Suprapubic skin (tissue), 4 donors: ENCODE data around the gene ATP5MC2. TPM values are rescaled to one million over a fixed set of nuclear protein-coding genes. Genes with fewer than 3 reads are reported as not detected.
A peak's percentile ranks its signal among the peaks of the same experiment; 100 is the strongest.

ENCODE experiments used
- DNase-seq, 2 donors: peaks; one replicate each; pipeline ENCODE4 v3.0.0-alpha.2; 2019; ENCODE audit warnings: low spot score in 2 of 2
- H3K27ac ChIP-seq: fragments of 200-600 bp; sonication (generic); one replicate; pipeline ENCODE4 v1.5.1; 2019
- H3K27me3 ChIP-seq: fragments of 200-600 bp; sonication (generic); one replicate; pipeline ENCODE4 v1.5.1; 2019
- H3K36me3 ChIP-seq: fragments of 200-600 bp; sonication (generic); one replicate; pipeline ENCODE4 v1.5.1; 2019
- H3K4me1 ChIP-seq: fragments of 200-600 bp; sonication (generic); one replicate; pipeline ENCODE4 v1.5.1; 2019
- H3K4me3 ChIP-seq: fragments of 200-600 bp; sonication (generic); one replicate; pipeline ENCODE4 v1.5.1; 2019; ENCODE audit warnings: mild to moderate bottlenecking
- H3K9me3 ChIP-seq: fragments of 200-600 bp; sonication (generic); one replicate; pipeline ENCODE4 v1.5.1; 2019
- CTCF ChIP-seq, 2 donors: fragments of 200-600 bp in 1 of 2; fragments of 450-650 bp in 1 of 2; sonication (generic) in 1 of 2; IDR thresholded peaks; one replicate each; pipeline ENCODE4 v1.5.1; 2016 to 2019; ENCODE audit warnings: antibody characterized with exemption in 2 of 2, mild to moderate bottlenecking in 1 of 2, moderate library complexity in 1 of 2
- EP300 ChIP-seq: sonication (generic); formaldehyde crosslinking; IDR thresholded peaks from one replicate; pipeline ENCODE4 v1.6.1; 2017; ENCODE audit warnings: antibody characterized with exemption
- POLR2A ChIP-seq, 2 donors: fragments of 450-650 bp; IDR thresholded peaks; one replicate each; pipeline ENCODE4 v1.6.1; 2017; ENCODE audit warnings: antibody characterized with exemption in 2 of 2, mild to moderate bottlenecking in 2 of 2, moderate library complexity in 2 of 2
- POLR2AphosphoS5 ChIP-seq, 3 donors: sonication (generic); formaldehyde crosslinking; IDR thresholded peaks; one replicate each; pipeline ENCODE4 v1.6.1; 2017; ENCODE audit warnings: antibody characterized with exemption in 3 of 3
- WGBS: methylation state at CpG from one replicate; pipeline ENCODE4 v1.1.5; 2018; 5-methylcytosine and 5-hydroxymethylcytosine counted together
- total RNA-seq, 4 donors: library from RNA; depleted of rRNA; stranded (reverse); fragments of >200 nt; gene quantifications; one replicate each; pipeline ENCODE4 v1.1.0, GENCODE V29; 2016

The ATP5MC2 gene
- total RNA-seq, 4 donors from 2014 or later, result 232 to 381 (median 315) TPM

- no peak for TF ChIP-seq EP300
- no peak for TF ChIP-seq POLR2A (IDR thresholded peaks at IDR 0.05)
- no peak for TF ChIP-seq POLR2AphosphoS5 (IDR thresholded peaks at IDR 0.05)
- no peak for TF ChIP-seq CTCF (IDR thresholded peaks at IDR 0.05)
- DNase-seq, result no peak
- H3K27me3 ChIP-seq, result peaks cover 69% of the 10 kb centered on the region
- H3K9me3 ChIP-seq, result no peaks in the 10 kb centered on the region
- H3K4me3 ChIP-seq, result no peak overlapping the region
- H3K36me3 ChIP-seq, result no peaks in the 10 kb centered on the region
- H3K4me1 ChIP-seq, result peaks cover 27% of the 10 kb centered on the region
- H3K27ac ChIP-seq, result no peak overlapping the region
- WGBS, result 52% methylated on average over 3 of the region's 3 CpGs
These were observed 23.2 kb upstream of the ATP5MC2 start for GRCh38 chr12:53698948-53699677.

GRCh38 chr12:53696655-53697331, 20.9 kb upstream of the ATP5MC2 start:
- no peaks in the 10 kb centered on the region for H3K9me3 ChIP-seq
- peaks cover 27% of the 10 kb centered on the region for H3K4me1 ChIP-seq
- no peak for DNase-seq
- TF ChIP-seq POLR2AphosphoS5 (IDR thresholded peaks at IDR 0.05) (no peak), POLR2A (IDR thresholded peaks at IDR 0.05) (no peak), EP300 (no peak), CTCF (IDR thresholded peaks at IDR 0.05) (no peak)
- H3K4me3 ChIP-seq, result peak overlapping the region; percentile 45
- H3K36me3 ChIP-seq, result no peaks in the 10 kb centered on the region
- H3K27ac ChIP-seq, result peak overlapping the region; percentile 68
- WGBS, result 23% methylated on average over 23 of the region's 24 CpGs
- H3K27me3 ChIP-seq, result peaks cover 76% of the 10 kb centered on the region

- Histone ChIP-seq H3K36me3 (no peaks in the 10 kb centered on the region), H3K9me3 (no peaks in the 10 kb centered on the region), H3K4me3 (peak overlapping the region; percentile 45), H3K27me3 (peaks cover 76% of the 10 kb centered on the region), H3K4me1 (peaks cover 27% of the 10 kb centered on the region), H3K27ac (peak overlapping the region; percentile 68)
- no peak for DNase-seq
- 3% methylated on average over 11 of the region's 11 CpGs for WGBS
- TF ChIP-seq EP300, result no peak
- TF ChIP-seq POLR2A (IDR thresholded peaks at IDR 0.05), result no peak
- no peak for TF ChIP-seq CTCF (IDR thresholded peaks at IDR 0.05)
- no peak for TF ChIP-seq POLR2AphosphoS5 (IDR thresholded peaks at IDR 0.05)
These were observed 20.4 kb upstream of the ATP5MC2 start for GRCh38 chr12:53696285-53696654.

GRCh38 chr12:53695152-53696145, 19.6 kb upstream of the ATP5MC2 start:
- peak overlapping the region; percentile 45 for H3K4me3 ChIP-seq
- no peaks in the 10 kb centered on the region for H3K9me3 ChIP-seq
- H3K27me3 ChIP-seq, result peaks cover 73% of the 10 kb centered on the region

More at GRCh38 chr12:53695152-53696145, 19.6 kb upstream of the ATP5MC2 start:
- WGBS, result 16% methylated on average over 46 of the region's 57 CpGs
- Histone ChIP-seq H3K27ac (no peak overlapping the region), H3K36me3 (no peaks in the 10 kb centered on the region), H3K4me1 (peaks cover 27% of the 10 kb centered on the region)
- DNase-seq, result no peak
- peak in 1 of 2 donors; percentile 7 for TF ChIP-seq CTCF (IDR thresholded peaks at IDR 0.05)
- no peak for TF ChIP-seq POLR2AphosphoS5 (IDR thresholded peaks at IDR 0.05)
